ENCODE results near the gene MYO7B.
A peak's percentile ranks its signal among the peaks of the same experiment; 100 is the strongest.

Gene MYO7B

DNA sequence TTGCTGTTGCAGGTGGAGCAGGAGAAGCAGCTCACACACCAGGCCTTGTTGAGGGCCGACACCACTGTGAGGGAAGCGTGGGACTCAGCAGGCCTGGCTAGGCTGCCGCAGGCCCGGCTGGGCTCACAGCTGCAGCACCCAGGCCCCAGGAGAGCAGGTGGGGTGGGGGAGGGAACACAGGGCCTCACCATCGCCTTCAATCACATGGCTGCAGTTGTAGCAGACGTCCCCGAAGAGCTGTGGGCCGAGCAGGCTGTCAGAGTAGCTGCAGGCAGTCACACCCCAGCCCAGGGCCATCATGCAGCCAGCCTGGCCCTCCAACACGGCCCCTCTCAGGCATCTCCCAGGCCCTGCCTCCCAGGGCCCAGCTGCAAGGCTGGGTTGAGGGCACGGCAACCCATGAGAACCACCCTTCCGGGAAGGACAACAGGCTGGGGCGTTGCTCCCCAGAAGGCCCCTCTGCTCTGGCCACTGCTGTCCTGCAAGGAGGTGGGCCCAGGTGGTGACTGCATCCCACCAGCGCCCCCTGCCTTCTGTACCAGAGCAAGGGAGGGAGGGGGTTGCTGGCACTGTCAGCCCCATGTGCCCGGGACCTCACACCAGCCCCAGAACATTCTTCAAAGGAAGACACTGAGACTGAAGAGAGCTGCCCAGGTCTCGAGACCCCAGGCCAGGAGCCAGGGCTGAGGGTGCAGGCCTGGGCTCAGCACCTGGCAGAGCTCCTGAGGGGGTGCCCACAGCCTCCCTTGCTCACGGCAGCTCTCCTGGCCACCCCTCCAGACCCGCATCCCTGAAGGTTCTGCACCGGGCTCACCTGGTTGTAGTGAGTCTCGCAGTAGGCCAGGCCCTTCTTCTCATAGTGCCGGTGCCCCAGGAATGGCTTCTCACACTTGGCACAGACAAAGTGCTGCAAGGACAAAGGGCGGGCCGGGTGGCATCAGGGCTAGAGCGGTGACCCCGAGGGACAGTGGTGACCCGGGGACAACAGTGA, 104.9 kb downstream of the MYO7B start:
- DNase-seq = no peak

- no peak for DNase-seq
These were observed 105.7 kb downstream of the MYO7B start for GRCh38 chr2:127641133-127641532.

DNA sequence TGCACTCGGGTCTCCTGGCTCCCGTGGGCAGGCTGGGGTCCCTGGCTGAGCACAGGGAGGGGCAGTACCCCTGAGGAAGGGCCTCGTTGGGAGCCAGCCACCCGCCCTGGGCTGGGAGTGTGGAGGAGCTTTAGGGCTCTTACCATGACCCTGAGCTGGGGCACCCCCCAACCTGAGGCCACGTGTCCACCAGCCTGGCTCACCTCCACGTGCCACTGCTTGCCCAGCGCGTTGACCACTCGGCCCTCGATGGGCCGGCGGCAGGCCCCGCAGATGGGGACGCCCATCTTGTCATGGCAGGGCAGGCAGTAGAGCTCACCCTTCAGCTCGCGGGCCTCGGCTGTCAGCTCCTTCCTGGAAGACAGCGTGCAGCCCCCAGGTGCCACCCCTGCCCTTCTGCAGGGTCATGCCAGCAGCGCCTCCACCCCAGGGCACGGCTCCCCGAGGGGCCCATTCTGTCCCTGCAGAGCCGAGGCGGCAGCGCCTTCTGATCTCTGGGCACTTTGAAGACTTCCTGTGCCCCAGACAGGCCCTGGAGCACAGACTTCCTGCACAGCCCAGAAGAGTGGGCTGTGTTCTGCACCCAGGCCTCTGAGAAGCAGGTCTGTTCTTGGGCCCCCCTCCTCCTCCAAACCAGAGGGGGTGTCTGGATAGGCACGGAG, 106.5 kb downstream of the MYO7B start:
- DNase-seq = no peak

GRCh38 chr2:127642706-127643438, 107.4 kb downstream of the MYO7B start:
- DNase-seq = no peak

DNA sequence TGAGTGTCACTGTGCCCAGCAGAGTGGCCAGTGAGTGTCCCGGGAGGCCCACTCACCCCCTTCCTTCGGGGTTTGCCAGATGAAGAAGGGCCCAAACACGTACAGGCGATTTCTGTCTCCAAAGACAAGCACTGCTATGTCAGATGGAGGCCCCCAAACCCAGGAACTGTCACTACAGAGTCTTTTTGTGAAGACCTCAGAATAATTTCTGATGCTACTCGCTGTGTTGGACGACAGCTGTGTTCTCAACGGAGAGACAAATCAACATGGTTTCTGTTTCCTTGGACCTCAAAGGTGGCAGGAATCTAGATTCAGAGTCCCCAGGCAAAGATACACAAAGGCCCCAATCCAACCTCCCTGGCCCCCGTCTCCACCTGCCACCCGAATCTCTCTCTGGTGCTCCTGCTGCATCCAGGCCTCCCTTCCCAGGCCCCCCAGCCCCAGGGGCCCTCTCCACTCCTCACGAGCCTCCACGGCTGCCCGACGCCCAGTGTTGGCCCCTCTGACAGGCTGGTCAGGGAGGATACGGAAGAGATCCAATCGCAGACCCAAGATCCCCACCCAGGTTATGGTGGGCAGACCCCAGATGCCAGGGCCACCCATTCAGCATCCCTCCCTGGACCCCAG, 108.1 kb downstream of the MYO7B start:
- DNase-seq = no peak

DNA sequence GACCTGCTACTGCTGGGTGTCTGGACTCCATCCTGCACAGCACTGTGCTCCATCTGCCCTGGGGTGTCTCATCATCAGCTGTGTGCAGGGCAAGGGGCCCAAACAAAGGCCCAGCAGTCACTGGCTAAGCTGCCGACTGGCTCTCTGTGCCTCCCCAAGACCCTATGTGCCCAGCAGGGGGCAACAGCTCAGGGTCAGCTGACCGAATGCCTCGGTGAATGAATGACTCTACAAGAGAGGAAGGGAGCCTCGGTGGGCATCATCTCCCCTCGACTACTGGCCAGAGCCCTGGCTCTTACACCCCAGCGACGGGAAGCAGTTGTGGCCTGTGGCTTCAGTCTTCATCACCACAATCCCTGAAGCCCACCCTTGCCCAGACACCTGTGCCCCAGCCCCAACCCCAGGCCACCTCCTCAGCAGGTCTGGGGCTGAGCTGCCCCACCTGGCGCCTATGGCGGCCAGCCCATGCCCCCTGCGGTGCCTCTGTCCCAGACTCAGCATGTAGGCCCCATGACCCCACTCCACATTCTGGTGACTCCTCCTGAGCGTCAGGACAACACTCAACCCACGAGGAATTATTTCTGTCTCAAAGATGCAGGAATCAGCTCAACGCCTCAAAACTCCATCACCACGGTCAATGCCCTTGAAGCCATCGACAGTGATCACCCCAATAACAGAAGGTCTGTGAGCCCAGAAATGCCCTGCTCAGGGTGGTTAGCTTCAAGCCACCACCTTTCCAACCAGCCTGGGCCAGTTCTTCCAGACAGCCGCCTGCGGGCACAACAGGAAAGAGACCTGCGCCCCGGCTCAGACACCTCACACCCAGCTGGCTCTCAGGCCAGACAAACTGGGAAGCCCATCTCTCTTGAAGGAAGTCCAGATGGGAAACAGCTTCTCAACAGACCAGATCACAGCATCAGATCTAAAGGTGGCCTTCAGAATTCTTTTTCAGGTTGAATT, 108.9 kb downstream of the MYO7B start:
- no peak for DNase-seq

- DNase-seq = no peak
These were observed 109.5 kb downstream of the MYO7B start for GRCh38 chr2:127645026-127645394.

- DNase-seq = no peak
These were observed 110.2 kb downstream of the MYO7B start, which contains the start of gene GPR17 for GRCh38 chr2:127645395-127646291. Gene GPR17 (plus strand): TSS chr2:127646153. CDS start chr2:127650736, 4,583 bp downstream.

GRCh38 chr2:127646487-127647241, 111.2 kb downstream of the MYO7B start:
- no peak for DNase-seq

GRCh38 chr2:127647242-127648190, 112.0 kb downstream of the MYO7B start:
- DNase-seq = no peak

- no peak for DNase-seq
These were observed 112.8 kb downstream of the MYO7B start for GRCh38 chr2:127648321-127648720.

GRCh38 chr2:127649100-127649611, 113.7 kb downstream of the MYO7B start:
- DNase-seq = peak; percentile 6

- peak; percentile 25 for DNase-seq
These were observed 114.2 kb downstream of the MYO7B start for GRCh38 chr2:127649684-127650040.

GRCh38 chr2:127650041-127650784, 114.7 kb downstream of the MYO7B start:
- DNase-seq = no peak

DNA sequence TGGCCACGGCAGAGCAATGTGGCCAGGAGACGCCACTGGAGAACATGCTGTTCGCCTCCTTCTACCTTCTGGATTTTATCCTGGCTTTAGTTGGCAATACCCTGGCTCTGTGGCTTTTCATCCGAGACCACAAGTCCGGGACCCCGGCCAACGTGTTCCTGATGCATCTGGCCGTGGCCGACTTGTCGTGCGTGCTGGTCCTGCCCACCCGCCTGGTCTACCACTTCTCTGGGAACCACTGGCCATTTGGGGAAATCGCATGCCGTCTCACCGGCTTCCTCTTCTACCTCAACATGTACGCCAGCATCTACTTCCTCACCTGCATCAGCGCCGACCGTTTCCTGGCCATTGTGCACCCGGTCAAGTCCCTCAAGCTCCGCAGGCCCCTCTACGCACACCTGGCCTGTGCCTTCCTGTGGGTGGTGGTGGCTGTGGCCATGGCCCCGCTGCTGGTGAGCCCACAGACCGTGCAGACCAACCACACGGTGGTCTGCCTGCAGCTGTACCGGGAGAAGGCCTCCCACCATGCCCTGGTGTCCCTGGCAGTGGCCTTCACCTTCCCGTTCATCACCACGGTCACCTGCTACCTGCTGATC, 115.4 kb downstream of the MYO7B start:
- DNase-seq = no peak

DNA sequence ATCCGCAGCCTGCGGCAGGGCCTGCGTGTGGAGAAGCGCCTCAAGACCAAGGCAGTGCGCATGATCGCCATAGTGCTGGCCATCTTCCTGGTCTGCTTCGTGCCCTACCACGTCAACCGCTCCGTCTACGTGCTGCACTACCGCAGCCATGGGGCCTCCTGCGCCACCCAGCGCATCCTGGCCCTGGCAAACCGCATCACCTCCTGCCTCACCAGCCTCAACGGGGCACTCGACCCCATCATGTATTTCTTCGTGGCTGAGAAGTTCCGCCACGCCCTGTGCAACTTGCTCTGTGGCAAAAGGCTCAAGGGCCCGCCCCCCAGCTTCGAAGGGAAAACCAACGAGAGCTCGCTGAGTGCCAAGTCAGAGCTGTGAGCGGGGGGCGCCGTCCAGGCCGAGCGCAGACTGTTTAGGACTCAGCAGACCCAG, 115.9 kb downstream of the MYO7B start:
- DNase-seq = no peak

DNA sequence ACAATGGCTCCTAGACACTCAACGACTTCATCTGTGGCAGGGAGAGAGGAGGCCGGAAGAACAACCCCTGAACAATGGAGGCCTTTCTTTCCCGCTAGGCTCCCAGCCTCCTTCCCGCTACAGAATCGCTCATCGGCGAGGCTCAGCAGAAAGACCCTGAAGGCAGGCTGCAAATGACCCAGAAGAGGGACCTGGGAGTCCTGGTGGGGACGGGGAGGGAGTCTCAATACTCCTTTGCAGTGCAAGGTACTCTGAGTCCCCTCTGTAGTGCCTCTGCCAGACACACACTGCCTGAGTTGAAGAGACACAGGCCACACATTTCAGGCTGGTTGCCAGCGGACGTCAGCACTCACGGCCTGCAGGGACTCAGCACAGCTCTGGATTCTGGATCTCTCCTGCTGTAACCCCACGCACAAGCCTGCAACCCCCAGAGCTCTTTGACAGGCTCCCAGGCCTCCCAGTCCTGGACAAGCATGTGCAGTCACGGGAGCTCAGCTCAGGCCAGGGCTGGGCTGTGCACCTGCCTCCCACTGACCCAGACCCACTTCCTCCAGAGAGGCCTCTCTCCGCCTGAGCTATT, 116.6 kb downstream of the MYO7B start:
- DNase-seq = no peak

Data from NCI-H2029 treated with DMSO at 0.1 percent for 48 hours (cell line).